Measurements from ENCODE around the gene ANXA6.

ANXA6 gene

GRCh38 chr5:151151793-151152192 lies 5.8 kb downstream of the ANXA6 start:
- peak; percentile 67 for DNase-seq

GRCh38 chr5:151151263-151151660 lies 6.3 kb downstream of the ANXA6 start:
- DNase-seq = no peak

GRCh38 chr5:151150471-151151262 lies 6.9 kb downstream of the ANXA6 start:
- DNase-seq = peak; percentile 64

GRCh38 chr5:151148583-151148982 lies 9.0 kb downstream of the ANXA6 start:
- no peak for DNase-seq

- no peak for DNase-seq
These were observed 10.5 kb downstream of the ANXA6 start for GRCh38 chr5:151147033-151147432.

GRCh38 chr5:151146061-151146460 lies 11.5 kb downstream of the ANXA6 start:
- DNase-seq = no peak

GRCh38 chr5:151144922-151145321 lies 12.7 kb downstream of the ANXA6 start:
- DNase-seq = no peak

- no peak for DNase-seq
These were observed 13.3 kb downstream of the ANXA6 start for GRCh38 chr5:151144275-151144674.

- DNase-seq = no peak
These were observed 13.9 kb downstream of the ANXA6 start for GRCh38 chr5:151143645-151144044.

GRCh38 chr5:151142933-151143332 lies 14.6 kb downstream of the ANXA6 start:
- DNase-seq = no peak

GRCh38 chr5:151141535-151141934 lies 16.0 kb downstream of the ANXA6 start:
- no peak for DNase-seq

GRCh38 chr5:151140686-151141459 lies 16.7 kb downstream of the ANXA6 start:
- no peak for DNase-seq

GRCh38 chr5:151139646-151140045 lies 17.9 kb downstream of the ANXA6 start:
- DNase-seq = no peak

- DNase-seq = no peak
These were observed 18.6 kb downstream of the ANXA6 start for GRCh38 chr5:151139015-151139414.

- no peak for DNase-seq
These were observed 19.5 kb downstream of the ANXA6 start for GRCh38 chr5:151138114-151138513.

GRCh38 chr5:151137067-151137825 lies 20.3 kb downstream of the ANXA6 start:
- no peak for DNase-seq

GRCh38 chr5:151134228-151134627 lies 23.4 kb downstream of the ANXA6 start:
- DNase-seq = no peak

GRCh38 chr5:151132963-151133362 lies 24.6 kb downstream of the ANXA6 start:
- peak; percentile 40 for DNase-seq

GRCh38 chr5:151130922-151131891 lies 26.4 kb downstream of the ANXA6 start:
- no peak for DNase-seq

- no peak for DNase-seq
These were observed 27.2 kb downstream of the ANXA6 start for GRCh38 chr5:151130235-151130921.

- no peak for DNase-seq
These were observed 28.8 kb downstream of the ANXA6 start for GRCh38 chr5:151128817-151129216.

GRCh38 chr5:151127926-151128325 lies 29.7 kb downstream of the ANXA6 start:
- no peak for DNase-seq

Data from hematopoietic multipotent progenitor cell treated with erythropoietin and hydrocortisone succinate and interleukin-3 and kit ligand, for 6 days (in vitro differentiated cells).